CD4-positive, alpha-beta T cell treated with Interleukin-1 beta for 1 hour (primary cell): Measurements from ENCODE around the gene CKB.
"Not testable (repeated sequence)": the region's sequence is repeated elsewhere in the genome, so short reads cannot be mapped to it uniquely, and the experiment has no call there.

Experiments
- DNase-seq, 2 donors: peaks; one replicate each; pipeline ENCODE4 v3.0.0-alpha.2; 2020 to 2022

The CKB gene

DNA sequence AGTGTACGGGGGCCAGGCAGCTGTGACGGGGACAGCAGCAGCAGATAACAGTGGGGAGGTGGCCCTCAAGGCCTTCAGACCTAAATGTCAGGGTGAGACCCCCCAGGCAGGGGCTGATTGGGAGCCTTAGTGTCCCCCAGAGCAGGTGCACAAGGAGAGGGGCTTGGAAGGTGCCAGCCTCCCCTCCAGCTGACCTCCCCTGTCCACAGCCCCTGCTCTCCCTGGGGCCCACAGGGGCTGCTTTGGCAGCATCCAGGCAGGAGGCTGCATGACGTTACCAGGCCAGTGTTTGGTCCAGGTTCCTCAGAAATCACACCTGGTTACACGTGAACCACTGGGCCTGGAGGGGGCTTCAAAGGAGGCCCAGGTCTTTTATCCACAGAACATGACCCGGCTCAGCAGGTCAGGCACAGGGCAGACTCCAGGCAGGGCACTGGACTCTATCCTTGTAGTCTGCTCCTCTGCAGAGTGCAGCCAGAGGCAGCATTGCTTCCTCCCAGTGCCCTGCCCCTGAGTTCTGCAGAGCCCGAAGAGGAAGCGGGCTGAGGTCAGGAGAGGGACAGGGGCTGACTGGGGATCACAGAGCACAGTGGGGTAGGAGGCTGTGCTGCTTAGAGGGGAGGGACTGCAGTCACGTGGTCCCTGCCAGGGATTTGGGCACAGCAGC lies 3.8 kb upstream of the CKB start:
- DNase-seq: no peak

DNA sequence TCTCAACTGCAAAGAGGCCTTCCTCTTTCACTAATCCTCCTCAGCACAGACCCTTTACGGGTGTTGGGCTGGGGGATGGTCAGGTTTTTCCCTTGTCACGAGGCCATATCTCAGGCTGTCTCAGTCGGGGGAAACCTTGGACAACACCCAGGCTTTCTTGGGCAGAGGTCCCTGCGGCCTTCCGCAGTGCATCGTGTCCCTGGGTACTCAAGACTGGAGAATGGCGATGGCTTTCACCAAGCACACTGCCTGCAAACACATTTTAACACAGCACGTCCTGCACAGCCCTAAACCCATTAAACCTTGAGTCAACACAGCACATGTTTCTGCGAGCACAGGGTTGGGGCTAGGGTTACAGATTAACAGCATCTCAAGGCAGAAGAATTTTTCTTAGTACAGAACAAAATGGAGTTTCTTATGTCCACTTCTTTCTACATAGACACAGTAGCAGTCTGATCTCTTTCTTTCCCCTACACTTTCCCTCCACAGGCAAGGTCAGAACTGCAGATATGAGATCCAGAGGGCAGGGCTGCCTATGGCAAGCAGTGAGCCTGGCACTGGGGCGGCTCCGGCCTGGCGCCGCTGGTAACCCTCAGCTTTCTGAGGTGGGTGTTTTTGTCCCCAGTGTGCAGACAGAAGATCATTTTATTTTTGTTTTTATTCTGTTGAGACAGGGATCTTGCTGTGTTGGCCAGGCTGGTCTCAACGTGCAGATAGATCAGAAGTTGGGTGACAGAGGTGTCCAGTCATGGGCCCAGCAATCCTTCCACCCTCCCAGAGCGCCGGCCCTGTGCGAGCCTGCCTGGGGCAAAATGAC lies 3.0 kb upstream of the CKB start:
- DNase-seq: not testable (repeated sequence)

DNA sequence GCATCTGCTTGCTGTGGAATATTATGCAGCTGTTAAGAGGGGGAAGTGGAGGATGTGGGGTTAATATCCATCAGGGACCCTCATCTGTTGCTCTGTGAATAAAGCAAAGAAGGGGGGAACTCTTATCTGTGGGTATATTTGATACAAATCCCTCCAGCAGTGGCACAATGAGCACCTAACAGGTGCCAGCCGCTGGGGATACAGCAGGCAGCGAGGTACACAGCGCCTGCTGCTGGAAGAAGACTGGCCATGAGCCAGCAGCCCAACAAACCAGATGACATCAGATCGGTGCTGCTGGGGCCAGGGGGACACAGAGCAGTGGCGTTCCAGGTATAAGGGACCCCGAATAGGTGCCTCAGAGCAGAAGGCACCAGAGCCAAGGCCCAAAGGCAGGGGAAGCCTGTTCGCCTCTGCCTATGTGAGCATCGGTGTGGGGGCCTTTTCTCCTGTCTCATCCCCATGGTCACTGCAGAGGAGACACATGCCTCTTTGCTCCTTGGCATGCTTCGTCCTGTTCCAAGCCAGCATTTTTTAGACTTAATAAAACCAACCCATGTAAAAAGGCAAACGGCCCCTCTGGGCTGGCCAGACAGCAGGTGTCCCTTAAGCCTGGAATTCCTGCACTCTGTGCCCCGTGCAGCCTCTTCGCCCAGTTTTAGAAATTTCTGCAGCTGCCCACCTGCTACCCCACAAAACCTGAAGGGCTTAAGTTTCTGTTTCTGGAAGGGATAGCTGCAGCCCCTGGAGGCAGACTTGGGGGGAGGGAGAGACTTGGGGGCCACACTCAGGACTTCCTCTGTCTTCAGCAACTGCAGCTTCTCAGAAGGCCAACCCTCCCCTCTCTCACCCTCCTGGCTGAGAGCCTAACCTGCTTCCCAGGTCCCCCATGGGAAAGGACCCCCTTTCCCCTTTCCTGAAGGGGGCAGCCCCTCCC lies 1.6 kb upstream of the CKB start:
- DNase-seq: no peak

DNA sequence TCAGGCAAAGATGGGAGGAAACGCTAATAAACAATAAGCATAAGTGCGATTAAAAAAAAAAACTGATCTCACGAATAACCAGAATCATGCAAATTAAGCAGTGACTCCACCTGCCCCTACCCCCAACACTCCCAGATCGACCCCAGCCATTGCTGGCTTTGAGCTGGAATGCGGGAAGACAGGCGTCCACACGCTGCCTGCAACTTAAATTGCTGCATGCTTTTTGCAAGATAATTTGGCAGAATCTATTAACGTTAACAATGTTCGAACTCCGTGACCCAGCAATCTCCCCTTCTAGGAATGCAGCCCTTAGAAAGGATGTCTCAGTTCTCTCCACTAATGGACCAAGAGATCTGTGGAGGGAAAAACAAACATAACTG lies 935 bp upstream of the CKB start:
- no peak for DNase-seq

DNA sequence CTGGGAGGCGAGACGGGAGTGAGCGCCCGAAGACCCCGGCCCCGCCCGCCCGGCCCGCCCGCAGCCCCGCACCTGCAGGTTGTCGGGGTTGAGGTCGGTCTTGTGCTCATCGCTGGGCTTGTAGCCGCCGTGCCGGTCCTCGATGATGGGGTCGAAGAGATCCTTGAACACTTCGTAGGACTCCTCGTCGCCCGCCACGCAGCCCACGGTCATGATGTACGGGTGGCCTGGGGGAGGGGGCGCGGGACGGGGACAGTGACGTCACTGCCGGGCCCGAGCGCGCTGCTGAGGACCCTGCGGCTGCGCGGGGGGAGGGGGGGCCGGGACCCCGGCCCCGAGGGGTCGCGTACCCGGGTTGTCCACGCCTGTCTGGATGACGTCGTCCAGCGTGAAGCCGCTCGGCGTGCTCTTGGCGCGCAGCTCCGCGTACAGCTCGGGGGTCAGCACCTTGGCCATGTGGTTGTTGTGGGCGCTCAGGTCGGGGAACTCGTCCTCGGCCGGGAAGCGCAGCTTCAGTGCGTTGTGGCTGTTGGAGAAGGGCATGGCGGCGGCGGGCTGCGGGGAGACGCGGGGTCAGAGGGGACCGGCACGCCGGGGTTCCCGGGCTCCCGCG lies 573 bp downstream of the CKB start:
- DNase-seq: no peak

DNA sequence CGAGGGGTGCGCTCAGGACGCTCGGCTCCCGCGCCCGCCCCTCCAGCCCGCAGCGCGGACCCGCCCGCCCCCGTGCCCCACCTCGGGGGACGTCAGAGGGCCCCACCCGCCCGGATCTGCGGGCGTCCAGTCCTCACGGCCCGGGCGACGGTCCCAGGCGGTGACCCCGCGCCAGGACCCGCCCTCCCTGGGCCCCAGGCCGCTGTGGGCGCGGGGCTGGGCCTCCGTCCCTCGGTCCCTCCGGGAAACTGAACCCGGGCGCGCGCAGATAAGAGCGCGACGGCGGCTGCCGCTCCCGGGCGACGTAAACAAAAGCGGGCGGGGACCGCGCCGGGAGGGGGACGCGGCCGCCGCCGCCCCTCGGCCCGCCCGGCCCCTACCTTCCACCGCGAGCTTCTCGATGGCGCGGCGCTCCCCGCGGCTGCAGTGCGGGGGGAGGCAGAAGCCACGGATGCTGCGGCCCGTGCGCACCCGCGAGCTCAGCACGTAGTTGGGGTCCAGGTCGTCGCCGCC lies 1.1 kb downstream of the CKB start:
- peak in 1 of 2 donors; percentile 21 for DNase-seq

DNA sequence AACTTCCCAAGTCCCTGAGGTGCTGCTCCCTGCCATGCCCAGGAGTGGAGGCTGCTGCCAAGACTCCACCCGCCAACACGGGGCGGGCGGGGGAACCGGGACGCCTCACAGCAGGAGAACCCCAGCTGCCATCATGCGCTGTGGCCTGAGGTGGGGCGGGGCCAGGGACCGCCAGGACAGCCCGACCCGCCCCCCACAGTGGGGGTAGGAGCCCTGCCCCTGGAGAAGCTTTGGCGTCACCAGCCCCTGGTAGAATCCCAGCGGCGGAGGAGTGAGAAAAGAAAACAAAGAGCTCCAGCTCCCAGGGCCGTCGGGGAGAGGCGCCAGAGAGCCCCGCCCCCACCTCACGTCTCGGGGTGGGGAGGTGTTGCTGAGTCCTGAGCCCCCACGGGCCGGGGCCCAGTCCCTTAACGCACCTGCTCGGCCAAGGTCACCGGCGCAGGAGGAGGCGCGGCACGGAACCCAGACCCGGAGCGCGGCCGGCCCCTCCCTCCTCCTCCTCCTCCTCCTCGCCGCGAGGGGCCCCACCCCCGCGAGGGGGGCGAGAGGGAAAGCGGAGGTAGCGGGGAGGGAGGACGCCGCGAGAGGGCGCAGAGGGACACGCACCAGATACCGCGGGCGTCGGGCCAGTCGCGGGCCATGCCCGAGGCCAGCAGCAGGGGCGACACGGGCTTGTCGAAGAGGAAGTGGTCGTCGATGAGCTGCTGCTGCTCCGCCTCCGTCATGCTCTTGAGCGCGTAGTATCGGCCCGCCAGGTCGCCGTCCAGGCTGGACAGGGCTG lies 1.8 kb downstream of the CKB start:
- peak; percentile 80 to 81 for DNase-seq

DNA sequence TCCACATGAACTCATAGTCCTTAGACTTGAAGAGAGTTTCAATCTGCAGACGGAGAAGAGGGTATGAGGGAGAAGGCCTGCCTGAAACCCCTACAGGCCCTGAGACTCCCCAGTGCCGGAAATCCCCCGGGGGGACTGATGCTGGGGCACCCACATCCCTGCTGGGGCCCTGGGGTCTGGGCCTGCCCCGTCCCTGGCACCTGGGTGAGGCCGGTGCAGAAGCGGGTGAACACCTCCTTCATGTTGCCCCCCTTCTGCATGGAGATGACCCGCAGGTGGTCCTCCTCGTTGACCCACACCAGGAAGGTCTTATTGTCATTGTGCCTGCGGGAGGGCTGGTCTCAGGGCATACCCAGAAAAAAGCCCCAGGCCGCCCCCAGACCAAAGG lies 2.4 kb downstream of the CKB start:
- no peak for DNase-seq

DNA sequence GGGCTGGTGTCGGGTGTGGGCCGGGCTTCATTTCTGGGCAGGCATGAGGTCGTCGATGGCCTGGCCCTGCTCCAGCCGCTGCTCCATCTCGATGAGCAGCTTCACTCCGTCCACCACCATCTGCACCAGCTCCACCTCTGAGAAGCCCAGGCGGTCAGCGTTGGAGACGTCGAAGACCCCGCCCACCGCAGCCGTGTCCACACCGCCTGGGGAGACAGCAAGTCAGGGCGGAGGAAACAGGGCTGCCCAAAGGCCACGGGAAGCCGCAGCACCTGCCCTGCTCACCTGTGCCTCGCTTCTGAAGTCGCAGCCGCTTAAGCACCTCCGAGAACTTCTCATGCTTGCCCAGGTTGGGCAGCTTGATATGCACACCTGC lies 2.8 kb downstream of the CKB start:
- no peak for DNase-seq

DNA sequence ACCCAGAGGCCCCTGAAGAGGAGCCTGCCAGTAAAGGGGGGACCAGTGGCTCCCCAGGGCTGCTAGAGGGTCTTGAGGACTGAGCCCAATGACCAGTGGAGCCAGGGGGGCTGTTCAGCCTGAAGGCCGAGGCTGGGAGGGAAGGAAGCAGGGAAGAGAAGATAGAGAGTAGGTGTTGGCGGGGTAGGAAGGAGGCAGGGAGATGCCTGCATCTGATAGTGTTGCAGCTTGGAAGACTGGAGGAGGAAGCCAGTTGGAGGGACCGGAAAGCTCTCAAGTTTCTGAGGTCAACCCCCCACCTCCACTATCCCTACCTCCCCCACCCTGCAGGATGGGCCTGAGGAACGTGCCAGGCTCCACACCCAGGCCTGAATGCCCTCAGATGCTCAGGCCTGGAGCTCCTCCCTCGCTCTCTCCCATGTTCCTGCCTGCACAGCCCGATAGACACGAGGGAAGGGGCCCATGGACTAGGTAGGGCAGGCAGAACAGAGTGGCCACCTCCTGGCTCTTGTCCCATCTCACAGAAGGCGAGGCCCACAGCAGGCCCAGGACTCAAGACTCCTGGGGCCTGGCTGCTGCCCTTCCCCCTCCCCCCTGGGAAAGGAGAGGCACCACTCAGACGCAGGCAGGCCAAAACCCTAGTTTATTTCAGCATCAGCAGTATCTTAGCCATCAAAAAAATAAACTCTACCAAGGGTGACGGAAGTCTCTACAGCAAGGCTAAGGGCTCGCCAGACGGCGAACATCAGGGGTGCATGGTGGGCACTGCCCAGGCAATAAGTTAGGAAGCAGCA lies 3.4 kb downstream of the CKB start:
- DNase-seq: no peak

DNA sequence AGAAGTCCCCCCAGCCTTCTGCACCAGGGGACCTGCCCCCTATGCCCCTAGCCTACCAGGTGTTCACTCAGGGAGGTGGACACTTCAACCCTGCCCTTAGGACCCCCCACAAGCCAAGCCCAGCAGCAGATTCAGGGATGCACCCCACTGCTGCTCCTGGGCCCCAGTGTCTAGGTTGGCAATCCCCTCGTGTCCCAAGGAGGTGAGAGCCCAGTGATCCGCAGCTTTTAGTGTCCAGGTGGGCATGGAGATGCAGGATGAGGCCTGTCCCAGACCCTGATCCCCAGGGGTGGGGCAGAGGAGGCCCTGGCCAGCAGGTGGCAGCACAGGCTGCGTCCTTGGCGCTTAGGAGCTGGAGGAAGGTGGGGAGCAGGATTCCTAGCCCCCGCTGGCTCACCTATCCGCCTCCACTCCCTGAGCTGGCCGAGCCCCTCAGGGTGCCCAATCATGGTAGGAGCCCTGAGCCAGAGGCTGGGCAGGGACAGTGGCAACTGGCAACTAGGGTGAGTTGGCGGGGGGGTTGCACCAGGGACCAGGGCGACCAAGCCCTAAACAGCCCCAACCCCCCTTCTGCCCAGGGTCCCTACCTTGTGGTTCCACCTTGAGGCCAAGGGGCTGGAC lies 4.1 kb downstream of the CKB start:
- peak; percentile 55 to 61 for DNase-seq

DNA sequence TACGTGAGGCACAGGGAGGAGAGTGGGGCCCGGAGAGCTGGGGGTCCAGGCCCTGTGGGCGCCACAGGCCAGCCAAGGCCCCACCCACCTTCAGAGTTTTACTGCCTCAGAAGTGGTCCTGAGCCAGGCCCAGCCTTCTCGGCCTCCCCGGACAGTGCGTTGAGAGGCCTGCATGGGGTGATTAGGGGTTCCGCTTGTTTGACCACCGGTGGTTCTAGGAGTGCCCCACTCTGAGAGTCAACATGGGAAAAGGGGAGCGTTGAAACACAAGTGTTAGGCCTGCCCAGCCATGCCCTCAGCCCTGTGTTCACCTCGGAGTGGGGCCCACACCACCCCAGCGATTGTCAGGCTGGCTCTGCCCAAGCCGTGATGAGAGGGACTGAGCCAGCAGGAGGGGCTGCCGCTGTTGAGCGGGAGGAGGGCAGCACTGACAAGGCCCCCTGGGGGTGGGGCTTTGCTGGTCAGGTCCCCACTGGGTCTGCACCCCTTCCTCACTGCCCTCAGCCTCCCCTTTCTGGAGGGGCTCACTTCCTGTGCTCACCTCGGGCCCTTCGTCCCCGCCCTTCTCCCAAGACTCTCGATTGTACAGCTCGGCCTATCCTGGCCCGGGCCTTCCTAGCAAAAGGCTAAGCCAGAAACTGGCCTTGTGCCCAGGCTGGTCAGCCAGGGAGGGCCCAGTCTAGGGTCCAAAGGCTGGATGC lies 4.8 kb downstream of the CKB start:
- DNase-seq: no peak

DNA sequence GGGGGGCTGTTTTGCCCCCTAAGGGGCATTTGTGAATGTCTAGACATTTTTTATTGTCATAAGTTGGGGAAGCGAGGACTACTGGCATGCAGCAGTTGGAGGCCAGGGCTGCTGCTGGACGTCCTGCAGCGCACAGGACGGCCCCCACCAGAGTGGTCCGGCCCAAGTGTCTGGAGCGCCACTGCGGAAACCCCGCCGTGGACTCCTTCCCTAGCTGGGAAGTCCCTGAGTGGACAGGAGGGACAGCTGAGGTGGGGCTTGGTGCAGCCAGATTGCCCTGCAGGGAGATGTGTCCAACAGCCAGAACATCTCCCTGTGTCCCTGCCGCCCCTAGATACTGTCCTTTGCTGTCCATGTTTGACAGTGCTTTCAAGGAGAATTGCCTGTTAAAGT lies 5.5 kb downstream of the CKB start:
- no peak for DNase-seq

DNA sequence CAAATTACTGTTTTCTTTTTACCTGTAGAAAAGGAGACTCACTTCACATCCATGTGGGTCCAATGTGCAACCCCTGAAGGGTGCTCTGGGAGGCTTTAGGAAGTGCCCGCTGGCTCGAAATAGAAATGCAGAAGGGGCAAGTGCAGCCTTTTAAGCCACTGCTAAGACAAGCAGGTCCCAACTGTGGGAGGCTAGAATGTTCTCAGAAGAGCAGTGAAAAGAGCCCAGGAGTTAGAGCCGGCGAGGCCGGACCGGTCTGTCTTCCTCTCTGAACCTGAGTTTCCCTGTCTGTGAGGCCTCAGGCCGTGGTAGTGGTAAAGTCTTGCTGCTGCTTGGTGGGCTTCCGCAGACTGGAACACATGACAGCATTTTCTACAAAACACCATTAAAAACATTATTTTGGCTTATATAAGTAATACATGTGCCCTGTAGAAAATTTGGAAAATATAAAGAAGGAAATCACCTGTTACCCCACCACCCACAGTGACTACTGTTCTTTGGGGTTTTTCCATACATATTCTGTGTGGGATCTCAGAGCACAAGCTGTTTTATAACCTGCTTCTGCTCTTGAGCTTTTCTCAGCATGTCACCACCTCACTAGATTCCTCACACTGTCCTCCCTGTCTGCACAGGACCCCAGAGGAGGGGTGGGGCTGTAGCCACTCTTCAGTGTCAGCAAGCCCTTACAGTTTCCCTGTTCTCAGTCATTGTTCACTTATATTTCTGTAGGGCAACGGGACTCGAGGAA lies 6.0 kb downstream of the CKB start:
- DNase-seq: no peak

DNA sequence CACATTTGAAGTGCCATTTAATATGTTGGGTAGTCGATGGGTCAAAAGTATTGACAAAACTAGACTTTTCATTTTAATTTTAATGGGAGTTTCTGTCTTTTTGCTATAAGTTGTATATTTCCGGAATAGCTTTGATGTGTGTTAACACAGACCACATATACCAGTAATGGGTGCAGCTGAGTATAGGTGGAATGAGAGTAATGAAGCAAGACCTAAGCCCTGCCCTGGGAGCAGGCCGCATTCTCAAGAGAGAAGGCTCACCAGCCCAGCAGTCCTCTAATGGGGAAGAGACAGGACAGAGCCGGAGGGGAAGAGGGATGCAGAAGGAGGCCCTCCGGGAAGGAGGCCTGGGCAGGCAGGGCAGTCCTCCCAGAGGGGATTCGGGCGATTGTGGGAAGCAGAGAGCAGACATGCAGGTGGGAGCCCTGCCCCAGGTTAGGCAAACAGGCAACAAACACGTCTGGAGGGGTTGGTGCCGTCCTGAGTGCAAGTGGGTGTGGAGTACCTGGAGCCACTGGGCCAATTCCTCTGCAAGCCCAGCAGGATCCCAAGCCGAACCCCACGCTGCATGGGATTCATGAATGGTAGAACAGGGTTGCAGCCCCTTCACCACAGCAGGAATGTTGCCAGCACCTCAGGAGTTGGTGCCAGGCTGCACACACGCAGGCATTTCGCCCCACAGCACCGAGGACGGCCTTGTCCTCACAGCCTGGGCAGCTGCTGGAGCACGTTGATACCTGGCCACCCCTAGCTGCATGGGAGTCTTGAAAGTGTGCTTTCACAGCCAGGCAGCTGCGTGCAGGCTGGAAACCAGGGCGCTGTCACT lies 7.8 kb downstream of the CKB start:
- no peak for DNase-seq

DNA sequence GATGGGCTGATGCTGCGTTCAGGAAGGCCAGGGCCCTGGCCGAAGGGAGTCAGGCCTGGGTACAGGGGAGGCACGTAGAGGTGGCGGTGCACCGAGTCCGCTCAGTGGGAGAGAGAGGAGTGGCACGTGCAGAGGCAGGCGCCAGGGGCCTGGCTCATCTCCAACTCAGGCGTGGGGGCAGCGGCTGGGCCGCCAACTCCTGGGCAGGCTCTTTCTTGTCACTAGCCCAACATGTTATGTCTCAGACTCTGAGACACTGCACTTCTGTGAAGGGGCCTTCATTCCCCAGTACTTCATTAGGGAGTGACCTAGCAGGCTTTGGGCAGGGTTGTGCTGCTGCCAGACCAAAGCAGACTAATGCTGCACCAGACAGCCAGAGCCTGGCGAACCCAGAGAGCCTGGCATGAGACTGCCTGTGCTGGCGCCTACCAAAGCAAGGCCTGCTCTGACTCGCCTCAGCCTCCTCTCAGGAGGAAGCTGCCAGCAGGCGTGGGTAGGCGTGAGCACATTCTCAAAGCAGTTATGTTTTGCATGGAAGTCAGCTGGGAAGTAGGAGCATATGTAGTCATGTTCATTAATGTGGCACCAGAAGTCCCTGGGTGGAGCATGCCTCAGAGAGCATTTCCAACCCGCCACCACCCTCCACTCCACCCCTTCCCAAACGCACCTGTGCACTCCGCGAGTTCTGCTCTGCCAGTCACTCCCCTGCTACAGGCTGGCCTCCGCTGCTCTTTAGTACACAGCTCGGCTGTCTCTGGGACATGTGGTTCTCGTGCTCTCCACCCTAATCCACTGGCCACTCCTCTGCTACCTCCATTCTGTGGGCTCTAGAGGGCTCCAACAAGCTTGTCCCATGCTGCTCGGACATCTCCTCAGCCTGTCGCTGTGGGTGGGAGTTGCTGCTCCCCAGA lies 9.7 kb downstream of the CKB start:
- DNase-seq: no peak

DNA sequence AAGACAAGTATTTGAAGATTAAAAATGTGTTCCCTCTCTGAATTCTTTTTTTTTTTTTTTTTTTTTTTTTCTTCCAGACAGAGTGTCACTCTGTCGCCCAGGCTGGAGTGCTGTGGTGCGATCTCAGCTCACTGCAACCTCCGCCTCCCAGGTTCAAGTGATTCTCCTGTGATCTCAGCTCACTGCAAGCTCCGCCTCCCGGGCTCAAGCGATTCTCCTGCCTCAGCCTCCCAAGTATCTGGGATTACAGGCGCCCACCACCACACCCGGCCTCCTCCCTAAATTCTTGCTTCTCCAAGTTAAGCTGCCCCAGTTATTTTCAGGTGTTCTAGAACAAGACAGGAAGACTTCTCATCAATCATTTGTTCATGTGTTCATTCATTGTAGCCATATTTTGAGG lies 10.4 kb downstream of the CKB start:
- not testable (repeated sequence) for DNase-seq
